K562 (cell line): ENCODE measurements around the gene REPS1. TPM values are rescaled to one million over a fixed set of nuclear protein-coding genes. Genes with fewer than 3 reads are reported as not detected.

Experiments used
- AFF1 ChIP-seq, 2 experiments: fragments of 450-650 bp; IDR thresholded peaks; 2 replicates each; pipeline ENCODE4 v1.6.1; 2018; ENCODE audit warnings: mild to moderate bottlenecking in 2 of 2, low read depth in 1 of 2; ENCODE audit not compliant: partially characterized antibody in 2 of 2
- CHD7 ChIP-seq: fragments of 200-600 bp; sonication (generic); IDR thresholded peaks from one replicate; pipeline ENCODE4 v1.6.1; 2012; ENCODE audit warnings: mild to moderate bottlenecking, low read depth, low read length, inconsistent platforms
- ELF4 ChIP-seq: fragments of 450-650 bp; formaldehyde crosslinking; IDR thresholded peaks from 2 replicates; pipeline ENCODE4 v1.4.0; 2022; ENCODE audit warnings: missing genetic modification characterization
- GTF3C2 ChIP-seq: IDR thresholded peaks from 3 replicates; pipeline ENCODE4 v1.6.1; 2011; ENCODE audit warnings: borderline replicate concordance, mild to moderate bottlenecking, moderate library complexity; ENCODE audit not compliant: insufficient read length; ENCODE audit errors: extremely low read depth
- HDAC6 ChIP-seq: IDR thresholded peaks from 2 replicates; pipeline ENCODE4 v1.6.1; 2012; ENCODE audit warnings: low read depth, mild to moderate bottlenecking, control low read depth, inconsistent platforms, low read length, moderate library complexity
- MAFG ChIP-seq: fragments of 450-650 bp; conservative IDR thresholded peaks from 2 replicates; pipeline ENCODE4 v1.6.1; 2016; ENCODE audit warnings: missing genetic modification characterization, missing compliant biosample characterization
- TAF9B ChIP-seq: fragments of 450-650 bp; IDR thresholded peaks from 2 replicates; pipeline ENCODE4 v1.6.1; 2018; ENCODE audit warnings: mild to moderate bottlenecking; ENCODE audit not compliant: partially characterized antibody
- ZNF212 ChIP-seq: fragments of 450-650 bp; formaldehyde crosslinking; IDR thresholded peaks from 2 replicates; pipeline ENCODE4 v1.4.0; 2020; ENCODE audit warnings: mild to moderate bottlenecking
- ZNF384 ChIP-seq: IDR thresholded peaks from 2 replicates; pipeline ENCODE4 v1.6.1; 2012; ENCODE audit warnings: low read depth, low read length, improper control_type of control experiment
- polyA plus RNA-seq, 8 experiments: library from polyadenylated mRNA; depleted of rRNA in 4 of 8; stranded (reverse) in 5 of 8; unstranded in 3 of 8; fragments of >200 nt; fragmentation: Nextera tagmentation in 2 of 8; fragmentation: Illumina TruSeq in 1 of 8; extraction: Ambion mirVana in 2 of 8; extraction: Trizol in 1 of 8; gene quantifications; 2 replicates each; pipeline versions ENCODE4 v1.2.1 to v1.2.3, GENCODE V29; 2011 to 2014; ENCODE audit warnings: inconsistent platforms in 1 of 8, missing spikeins in 1 of 8
- total RNA-seq, 7 experiments: library from RNA; depleted of rRNA in 6 of 7; stranded (reverse); fragments of >200 nt in 6 of 7; fragmentation: Illumina TruSeq in 2 of 7; extraction: Trizol in 2 of 7; gene quantifications; 2 replicates each; pipeline versions ENCODE4 v1.2.1 to v1.2.3, GENCODE V29; 2011 to 2021; ENCODE audit warnings: low replicate concordance in 1 of 7

REPS1 gene
- total and polyA plus RNA-seq, 9 of the 15 experiments (the other 6 are each of a cell fraction or from before 2014, with no cell fraction given): 7.9 to 36.0 (median 27.8) TPM

GRCh38 chr6:138966870-138967269 is 21.2 kb downstream of the REPS1 start (continued):
- TF ChIP-seq GTF3C2: no peak
- no peak for TF ChIP-seq ELF4 (CRISPR knock-in tag)
- TF ChIP-seq ZNF212: no peak
- no peak for TF ChIP-seq AFF1 (IDR thresholded peaks at IDR 0.05; ENCODE audit: low read depth in 1 of 2, partially characterized antibody in 2 of 2)
- no peak for TF ChIP-seq CHD7
- TF ChIP-seq MAFG (tag): no peak
- TF ChIP-seq TAF9B: no peak
- no peak for TF ChIP-seq ZNF384
- no peak for TF ChIP-seq HDAC6
